Activated CD8-positive, alpha-beta memory T cell treated with anti-CD3 and anti-CD28 coated beads for 24 hours (primary cell): ENCODE data around the gene EID1.
"Not testable (repeated sequence)": the region's sequence is repeated elsewhere in the genome, so short reads cannot be mapped to it uniquely, and the experiment has no call there.

Experiments used
- DNase-seq: peaks from one replicate; pipeline ENCODE4 v3.0.0-alpha.2; 2020

Gene EID1, protein sequence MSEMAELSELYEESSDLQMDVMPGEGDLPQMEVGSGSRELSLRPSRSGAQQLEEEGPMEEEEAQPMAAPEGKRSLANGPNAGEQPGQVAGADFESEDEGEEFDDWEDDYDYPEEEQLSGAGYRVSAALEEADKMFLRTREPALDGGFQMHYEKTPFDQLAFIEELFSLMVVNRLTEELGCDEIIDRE

DNA sequence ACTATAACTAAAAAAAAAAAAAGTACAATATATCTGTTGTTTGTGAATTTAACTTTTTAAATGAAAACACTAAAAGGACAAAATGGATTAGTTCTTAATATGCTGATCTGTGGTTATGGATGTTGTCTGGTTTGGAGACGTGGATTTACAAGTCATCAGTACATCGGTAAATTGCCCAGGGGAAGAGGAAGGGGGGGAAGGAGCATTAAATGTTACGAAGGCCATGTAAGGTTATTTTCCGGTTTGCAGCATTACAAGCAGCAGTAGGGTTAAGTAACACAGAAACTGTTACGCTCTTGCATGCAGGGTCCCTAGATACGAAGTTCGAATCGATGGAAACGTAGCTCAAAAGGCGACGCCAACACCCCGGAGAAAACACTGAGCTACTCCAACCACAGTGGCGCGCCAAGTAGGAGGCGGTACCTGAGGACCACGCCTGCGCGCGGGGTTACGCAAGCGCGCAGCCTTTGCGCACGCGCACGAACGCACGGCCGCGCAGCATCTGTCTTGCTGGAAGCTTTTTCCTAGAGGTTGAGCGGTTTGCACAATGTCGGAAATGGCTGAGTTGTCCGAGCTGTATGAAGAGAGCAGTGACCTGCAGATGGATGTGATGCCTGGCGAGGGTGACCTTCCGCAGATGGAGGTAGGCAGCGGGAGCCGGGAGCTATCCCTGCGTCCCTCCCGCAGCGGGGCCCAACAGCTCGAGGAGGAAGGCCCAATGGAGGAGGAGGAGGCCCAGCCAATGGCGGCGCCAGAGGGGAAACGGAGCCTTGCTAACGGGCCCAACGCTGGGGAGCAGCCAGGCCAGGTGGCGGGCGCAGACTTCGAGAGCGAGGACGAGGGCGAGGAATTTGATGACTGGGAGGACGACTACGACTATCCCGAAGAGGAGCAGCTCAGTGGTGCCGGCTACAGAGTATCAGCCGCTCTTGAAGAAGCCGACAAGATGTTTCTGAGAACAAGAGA, at the start of gene EID1:
Gene EID1 (plus strand): TSS at position 505 of the 966 bp plus-strand sequence. CDS start 43 bp downstream, at position 548.
- peak; percentile 96 for DNase-seq

DNA sequence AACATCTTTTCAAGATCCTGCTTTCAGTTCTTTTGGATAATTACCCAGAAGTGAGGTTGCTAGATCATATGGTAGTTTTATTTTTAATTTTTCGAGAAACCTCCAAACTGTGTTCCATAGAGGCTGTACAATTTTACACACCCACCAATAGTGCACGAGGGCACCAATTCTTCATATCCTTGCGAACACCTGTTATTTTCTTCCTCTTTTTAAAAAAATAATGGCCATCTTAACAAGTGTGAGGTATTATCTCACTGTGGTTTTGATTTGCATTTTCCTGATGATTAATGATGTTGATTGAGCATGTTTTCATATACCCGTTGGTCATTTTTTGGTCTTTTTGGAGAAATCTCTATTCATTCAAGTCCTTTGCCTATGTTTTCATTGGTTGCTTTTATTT, 49.5 kb upstream of the EID1 start:
- DNase-seq: no peak

DNA sequence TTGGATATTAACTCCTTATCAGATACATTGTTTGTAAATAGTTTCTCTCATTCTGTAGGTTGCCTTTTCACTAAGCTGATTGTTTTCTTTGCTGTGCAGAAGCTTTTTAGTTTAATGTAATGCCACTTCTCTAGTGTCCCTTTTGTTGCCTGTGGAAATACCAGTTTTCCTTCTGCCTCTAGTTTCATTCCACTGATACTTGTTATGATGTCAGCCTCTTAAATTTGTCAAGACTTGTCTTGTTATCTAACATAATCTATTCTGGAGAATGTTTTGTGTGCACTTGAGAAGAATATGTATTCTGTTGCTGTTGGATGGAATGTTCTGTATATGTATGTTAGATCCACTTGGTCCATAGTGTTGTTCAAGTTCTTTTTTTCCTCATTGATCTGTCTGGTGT, 49.0 kb upstream of the EID1 start:
- no peak for DNase-seq

DNA sequence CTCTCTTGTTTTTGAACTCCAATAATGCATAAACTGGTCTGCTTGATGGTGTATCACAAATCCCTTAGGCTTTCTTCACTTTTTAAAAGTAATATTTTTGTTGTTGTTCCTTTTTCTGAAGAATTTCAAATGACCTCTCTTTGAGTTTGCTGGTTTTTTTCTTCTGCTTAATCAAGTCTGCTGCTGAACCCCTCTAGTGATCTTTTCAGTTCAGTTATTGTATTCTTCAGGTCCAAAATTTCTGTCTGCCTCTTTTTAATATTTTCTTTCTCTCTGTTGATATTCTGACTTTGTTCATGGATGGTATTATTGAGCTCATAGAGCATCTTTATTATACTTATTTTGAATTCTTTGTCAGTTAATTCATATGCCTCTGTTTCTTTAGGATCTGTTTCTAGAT, 45.3 kb upstream of the EID1 start:
- no peak for DNase-seq

DNA sequence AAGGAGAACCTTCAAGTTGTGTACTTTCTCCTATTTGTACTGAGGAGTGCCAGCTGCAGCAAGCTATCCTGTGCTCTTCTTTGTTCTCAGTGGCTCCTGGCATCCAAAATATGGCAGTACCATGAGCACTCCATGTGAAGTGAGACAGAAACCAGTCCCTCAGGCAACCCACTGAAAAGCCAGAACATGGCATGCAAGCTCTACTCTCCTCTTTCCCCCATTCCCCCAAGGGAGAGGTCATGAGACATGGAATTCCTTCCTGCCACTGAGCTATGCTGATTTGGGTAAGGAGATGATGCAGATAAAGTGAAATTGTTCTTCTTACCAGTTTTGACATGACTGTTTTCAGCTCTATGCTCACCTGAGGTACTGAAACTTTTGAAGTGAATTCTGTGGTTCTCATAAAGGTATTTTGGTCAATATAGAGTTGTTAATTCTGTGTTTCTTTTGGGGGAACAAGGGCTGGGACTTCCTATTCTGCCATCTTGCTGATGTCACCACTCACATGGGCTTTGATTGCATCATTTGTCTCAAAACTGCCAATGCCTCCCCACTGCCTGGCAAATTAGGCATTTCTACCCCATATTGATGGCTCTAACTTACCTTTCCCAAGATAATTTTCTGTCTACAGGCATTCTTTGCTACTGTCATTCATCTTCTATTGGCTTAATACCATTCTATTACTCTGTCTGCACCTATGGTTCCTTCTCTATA, 44.3 kb upstream of the EID1 start:
- no peak for DNase-seq

DNA sequence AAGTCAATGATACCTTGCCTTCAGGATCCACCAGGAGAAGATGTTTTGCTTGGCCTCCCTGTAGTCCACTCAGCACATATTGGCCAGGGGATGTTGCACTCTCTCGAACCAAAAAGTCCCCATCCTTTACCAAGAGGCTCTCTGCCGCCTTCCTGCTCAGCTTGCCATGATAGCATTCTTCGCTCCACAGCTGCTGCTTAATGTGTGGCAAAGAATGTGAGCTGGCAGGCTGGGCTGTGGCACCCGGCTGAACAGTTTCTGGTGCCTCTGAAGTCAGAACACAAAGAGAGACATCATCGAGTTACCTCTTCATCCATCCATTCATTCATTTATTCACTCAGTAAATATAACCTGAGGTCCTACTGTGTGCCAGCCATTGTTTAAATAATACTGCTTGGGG, 43.2 kb upstream of the EID1 start:
- DNase-seq: no peak

DNA sequence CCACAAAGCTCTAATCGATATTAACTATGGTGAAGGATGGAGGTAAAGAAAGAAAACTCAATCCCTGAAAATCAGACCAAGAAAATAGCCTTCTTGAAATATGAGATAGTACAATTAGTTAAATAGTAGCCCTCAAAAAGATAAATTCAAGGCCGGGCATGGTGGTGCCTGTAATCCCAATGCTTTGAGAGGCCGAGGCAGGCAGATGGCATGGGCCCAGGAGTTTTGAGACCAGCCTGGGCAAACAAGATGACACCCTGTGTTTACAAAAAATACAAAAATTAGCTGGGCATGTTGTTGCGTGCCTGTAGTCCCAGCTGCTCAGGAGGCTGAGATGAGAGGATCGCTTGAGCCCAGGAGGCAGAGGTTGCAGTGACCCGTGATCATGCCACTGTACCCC, 35.4 kb upstream of the EID1 start:
- DNase-seq: no peak

DNA sequence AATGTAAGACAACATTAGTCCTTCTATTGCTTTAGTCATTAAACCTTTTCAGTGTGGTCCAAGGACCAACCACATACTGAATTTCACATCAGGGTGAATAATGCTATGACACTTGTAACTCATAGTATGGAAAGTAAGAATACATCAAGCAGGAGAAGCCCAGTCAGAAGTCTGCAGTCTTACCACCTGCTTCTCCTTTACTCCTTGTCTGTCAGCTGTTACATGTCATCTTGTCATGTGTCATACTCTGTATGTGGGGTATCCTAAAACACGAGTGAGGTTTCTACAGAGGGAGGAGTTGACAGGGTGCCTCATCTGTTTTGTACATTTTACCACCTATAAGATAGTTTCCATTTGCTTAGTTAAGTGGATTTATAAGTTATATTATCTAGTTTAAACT, 32.8 kb upstream of the EID1 start:
- no peak for DNase-seq

DNA sequence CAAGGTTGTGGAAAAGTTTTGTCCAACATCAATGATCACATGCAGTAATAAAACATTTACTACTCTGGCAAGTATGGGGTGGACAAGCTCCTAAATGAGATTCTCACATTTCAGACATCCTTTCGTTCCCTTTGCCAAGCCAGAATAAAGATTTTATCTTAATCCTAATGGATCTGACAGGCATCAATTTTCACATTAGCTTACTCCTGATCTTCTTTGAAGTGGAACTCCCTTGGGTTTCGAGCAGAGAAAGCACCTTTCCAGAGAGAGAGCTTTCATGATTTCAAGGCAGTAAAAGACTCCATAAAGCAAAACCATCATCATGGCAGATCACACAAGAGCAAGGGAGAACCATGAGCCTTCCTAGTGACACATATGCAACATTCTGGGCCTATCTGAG, 27.3 kb upstream of the EID1 start:
- no peak for DNase-seq

DNA sequence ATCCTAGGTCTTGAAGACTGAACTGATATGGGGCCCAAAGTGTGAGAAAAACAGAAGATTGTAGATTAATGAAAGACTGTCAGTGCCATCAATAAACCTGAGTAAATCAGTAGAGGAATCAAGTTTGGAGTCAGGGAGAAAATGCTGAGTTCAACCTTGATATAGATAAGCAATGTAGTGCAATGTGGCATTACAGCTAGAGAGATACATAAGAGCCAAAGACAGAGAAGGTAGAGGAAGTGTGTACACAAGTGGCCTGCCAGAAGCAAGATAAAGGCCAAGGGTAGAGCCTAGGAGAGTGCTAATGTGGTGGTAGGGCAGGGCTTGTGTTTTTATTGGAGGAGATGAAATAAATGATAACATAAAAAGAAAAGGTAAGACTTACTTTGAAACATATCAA, 26.0 kb upstream of the EID1 start:
- no peak for DNase-seq

DNA sequence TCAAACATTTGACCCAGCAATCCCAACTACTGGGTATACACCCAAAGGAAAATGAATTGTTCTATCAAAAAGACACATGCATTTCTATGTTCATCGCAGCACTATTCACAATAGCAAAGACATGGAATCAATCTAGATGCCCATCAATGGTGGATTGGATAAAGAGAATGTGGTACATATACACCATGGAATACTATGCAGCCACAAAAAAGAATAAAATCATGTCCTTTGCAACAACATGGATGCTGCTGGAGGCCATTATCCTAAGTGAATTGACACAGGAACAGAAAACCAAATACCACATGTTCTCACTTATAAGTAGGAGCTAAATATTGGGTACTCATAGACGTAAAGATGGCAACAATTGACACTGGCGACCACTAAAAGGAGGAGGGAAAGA, 23.5 kb upstream of the EID1 start:
- not testable (repeated sequence) for DNase-seq

DNA sequence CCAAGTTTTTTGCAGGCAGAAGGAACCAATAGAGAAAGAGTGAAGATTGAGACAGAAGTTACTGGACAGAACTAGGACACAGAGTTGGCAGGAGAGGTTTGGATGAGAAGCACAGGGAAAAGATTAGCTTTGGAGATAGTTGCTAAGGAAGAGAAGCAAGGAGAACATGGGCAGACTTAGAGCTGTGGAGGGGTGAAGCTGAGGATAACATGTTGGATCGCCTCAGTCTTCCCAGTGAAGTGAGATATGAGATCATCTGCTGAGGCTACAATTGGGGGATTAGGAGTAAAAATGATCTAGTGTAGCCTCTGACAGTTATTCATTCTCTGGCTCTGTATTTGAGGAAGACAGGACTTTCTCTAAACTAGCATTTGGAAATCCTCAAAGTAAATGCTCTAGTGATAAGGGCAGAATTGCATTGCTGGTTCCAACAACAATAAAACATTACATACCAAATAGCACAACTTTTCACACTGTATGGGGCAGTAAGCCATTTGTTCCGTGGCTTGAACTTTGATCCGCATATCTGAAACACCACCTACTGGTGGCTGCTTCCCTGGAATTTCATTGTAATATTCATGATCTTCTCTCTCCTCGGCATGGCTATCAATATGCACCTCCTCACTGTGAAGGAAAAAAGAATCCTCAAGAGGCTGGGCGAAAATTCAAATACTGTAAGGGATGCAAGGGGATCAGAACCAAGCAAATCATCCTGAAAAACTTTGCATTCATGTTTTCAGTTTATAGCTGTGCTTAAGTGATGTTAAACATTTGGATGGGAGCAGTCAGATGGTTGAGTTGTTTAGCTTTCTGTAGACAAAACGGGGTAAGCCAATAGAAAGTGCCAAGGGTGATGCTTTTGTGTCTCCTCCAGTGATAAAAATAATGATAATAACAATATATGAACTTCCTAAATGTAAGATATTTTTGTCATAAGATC, 22.2 kb upstream of the EID1 start:
- no peak for DNase-seq

DNA sequence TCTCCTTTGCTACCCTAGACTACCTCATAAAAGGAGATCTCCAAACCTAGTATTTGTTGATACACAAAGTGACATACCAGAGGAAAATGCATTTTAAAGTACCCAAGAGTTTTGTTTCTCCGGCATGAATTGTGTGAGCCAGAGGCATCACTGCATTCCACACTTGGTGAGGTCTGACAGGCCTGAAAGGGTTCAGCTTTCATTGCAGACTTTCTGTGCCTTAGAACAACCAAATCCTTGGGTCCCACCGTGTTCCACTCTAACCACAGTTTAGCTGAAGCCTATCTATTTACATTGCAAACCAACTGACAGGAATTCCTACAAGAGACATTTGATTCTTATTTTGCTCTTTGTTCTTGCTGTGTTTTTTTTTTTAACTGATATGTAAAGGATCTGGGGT, 21.0 kb upstream of the EID1 start:
- DNase-seq: no peak

DNA sequence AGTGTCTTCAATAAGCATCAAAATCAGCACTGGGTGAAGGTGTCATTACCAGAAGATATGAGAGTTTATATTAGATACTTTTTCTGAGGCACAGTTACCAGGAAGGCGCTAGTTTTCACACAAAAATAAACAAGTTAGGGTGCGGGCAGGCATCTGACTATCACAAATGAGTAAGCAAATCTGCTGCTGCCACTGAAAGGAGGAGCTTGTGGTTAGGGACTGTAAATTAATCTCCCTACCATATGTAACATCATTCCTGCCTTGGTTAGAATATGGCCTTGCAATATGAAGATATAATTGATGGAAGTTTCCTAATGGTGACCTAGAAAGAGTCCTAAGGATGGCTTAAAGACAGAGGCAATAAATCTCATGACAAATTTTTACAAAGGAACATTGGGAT, 19.5 kb upstream of the EID1 start:
- no peak for DNase-seq

DNA sequence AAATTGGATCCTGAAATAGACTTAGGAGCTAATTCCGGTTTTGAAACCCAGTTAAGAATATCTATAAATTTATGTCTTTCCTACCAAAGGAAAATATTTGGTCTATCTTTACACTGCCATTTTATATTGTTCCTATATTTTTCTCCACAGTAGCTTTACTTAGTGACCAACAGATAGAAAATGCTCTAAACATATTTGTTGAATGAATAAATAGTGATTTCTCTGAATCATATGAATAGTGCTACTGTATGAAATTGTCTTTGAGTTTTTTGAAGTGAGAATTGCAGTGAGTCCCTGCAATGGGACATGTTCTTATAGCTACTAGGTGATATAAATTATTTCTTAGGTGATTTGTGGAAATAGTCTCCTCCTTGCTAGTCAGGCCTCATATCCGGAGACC, 18.5 kb upstream of the EID1 start:
- no peak for DNase-seq

DNA sequence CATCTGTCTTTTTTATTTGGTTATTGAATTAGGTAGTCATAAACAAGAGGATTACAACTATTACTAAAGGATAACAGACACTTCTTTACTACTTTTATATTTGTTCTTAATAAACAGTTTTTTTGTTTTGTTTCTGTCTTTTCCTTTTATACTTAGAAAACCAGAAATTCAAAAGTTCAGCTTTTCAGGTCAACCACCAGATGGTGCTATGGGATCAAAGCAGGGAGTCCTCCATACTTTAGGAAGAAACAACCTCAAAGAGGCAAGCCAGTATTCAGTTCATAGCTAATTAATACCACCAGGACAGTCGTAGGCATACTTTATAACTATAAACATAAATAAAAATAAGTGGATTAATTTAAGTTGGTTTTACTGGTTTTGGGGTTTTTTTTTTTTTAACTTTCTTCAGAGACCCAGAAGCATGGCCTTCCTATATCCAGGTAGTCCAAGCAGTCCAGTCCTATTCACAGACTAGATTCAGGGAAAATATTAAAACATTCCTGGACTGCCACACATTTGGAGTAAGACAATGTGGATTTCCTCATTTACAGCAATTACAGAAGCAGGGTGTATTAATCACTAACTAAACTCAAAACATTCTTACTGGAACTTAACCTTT, 16.0 kb upstream of the EID1 start:
- DNase-seq: no peak

DNA sequence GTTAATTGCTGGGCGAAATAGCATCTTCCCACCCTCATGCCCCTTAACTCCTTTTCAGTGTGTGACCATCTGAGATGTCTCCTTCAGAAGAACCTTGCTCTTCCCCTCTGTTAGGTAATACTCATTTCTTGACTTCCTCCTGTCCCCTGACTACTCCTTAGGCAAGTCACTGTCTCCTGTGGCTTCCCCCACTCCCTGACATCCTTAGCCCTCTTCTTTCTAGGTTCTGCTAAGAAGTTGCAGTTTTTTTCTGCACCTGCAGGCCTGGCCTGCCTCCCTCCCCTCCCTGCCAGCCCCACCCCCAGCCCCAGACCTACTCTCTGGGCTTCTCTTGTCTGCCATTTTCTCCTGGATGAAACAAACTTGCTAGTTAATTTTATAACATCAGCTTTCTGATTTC, 15.2 kb upstream of the EID1 start:
- no peak for DNase-seq

DNA sequence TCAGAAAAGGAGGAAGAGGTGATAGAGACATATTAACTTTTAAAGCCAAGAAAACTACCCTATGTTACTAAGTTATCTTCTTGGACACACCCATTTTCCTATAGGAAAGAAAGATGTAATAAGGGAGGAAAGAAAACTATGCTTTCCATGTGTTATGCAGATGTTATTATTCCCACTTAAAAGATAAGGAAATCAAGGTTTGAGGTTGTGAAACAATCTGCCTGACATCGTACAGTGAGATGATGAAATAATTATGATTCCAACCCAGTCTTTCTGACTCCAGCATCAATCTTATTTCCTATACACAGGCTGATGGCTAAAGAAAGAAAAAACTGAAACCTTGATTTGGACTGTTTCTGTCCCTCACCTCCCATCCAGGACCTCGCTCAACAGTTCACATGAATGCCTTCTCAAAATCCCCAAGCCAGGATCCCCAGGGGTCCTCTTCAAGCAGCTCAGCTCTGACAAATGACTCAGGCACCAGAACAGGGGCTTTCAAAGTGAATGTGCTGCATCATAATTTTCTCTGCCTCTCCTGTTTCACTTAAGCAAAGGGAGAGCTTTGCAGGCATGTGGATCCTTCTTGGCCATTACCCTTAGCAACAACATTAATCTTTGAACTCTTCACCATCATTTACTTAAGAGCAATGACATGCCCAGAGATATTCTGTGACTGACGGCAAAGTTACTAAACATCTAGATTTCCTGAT, 12.4 kb upstream of the EID1 start:
- DNase-seq: no peak

DNA sequence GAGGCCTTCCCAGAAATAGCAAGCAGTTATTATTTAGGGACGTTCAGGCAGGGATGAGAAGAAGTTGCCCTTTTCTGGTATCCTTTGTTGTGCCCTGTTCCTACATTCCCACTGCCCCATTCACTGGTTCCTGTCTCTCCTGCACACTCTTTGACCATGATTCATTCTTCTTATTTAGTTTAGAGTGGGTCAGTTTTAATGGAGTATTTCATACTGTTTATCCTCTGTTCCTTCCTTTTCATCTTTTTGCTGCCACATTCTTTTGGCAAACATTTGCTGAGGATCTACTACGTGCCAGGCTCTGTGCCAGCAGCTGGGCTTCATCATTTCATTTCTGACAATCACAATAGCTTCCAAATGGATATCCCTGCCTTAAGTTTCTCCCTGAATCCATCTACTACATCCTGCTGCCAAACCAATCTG, 11.8 kb upstream of the EID1 start:
- DNase-seq: no peak

DNA sequence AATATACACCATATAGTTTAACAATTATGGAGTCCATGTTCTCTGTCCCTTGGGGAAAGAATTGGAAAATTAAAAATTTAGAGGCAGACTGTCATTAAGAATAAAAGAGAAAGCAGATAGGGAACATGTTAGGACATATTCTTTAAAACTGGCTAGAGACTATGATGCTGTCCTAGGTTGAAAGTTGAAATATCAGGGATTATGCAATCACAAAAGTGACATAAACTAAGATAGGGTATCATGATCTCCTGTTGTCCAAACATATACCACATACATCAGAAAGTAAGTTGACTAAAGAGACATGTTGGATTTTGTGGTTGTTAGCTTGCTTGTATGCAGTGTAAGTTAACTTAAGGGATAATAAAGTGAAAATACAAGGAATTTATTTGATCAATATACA, 9.9 kb upstream of the EID1 start:
- DNase-seq: no peak

DNA sequence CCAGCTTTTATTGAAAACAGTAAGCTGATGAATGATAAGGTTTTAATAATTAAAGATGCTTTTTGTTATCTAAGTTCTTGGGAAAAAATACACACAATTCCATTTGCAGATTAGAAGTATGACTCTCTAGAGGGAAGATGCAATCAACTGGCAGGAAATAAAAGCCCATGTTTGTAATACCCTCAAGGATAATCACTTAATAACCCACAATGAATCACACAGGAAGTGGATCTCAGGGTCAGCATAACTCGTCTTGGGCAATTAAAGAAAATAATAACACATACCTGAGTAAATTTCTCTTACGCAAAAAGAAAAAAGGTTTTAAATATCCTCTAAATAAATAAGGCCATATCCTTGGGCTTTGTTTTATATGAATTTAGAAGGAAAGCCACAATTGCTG, 9.4 kb upstream of the EID1 start:
- no peak for DNase-seq

DNA sequence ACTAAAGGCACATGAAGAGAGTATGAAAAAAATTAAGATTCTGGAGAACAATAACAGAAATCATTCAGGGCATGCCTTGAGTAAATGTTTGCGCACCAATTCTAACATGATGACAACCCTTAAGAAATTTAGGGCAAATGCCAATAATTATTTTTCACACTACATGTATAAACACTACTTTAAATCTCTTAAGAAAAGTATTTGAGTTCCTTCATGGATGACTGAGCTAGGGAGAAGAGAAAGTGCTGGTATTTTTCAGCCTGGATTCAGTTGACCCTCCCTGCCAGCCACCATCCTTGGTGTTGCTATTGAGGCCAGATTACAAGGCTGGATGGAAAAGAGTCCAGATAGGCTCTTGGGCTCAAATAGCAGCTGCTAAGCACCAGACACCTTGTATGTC, 8.0 kb upstream of the EID1 start:
- no peak for DNase-seq
